Stimulated activated CD8-positive, alpha-beta memory T cell treated with anti-CD3 and anti-CD28 coated beads, Interleukin-15, amount 100 ng/mL, for 1 hour (primary cell): ENCODE results near the gene PODNL1.
"Not testable (repeated sequence)": the region's sequence is repeated elsewhere in the genome, so short reads cannot be mapped to it uniquely, and the experiment has no call there.

ENCODE experiments used
- DNase-seq: peaks from one replicate; pipeline ENCODE4 v3.0.0-alpha.2; 2020; ENCODE audit warnings: low read depth

The PODNL1 gene

GRCh38 chr19:13923194-13923987 lies 14.8 kb downstream of the PODNL1 start:
- no peak for DNase-seq

- not testable (repeated sequence) for DNase-seq
Observed at GRCh38 chr19:13922118-13922517, 16.1 kb downstream of the PODNL1 start.

GRCh38 chr19:13920940-13921747 lies 17.1 kb downstream of the PODNL1 start:
- no peak for DNase-seq

GRCh38 chr19:13920524-13920923 lies 17.7 kb downstream of the PODNL1 start:
- DNase-seq = no peak

- DNase-seq = no peak
Observed at GRCh38 chr19:13918726-13919411, 19.3 kb downstream of the PODNL1 start.

GRCh38 chr19:13917888-13918406 lies 20.3 kb downstream of the PODNL1 start:
- DNase-seq = no peak

- DNase-seq = no peak
Observed at GRCh38 chr19:13914777-13915176, 23.4 kb downstream of the PODNL1 start.

- no peak for DNase-seq
Observed at GRCh38 chr19:13913352-13913751, 24.9 kb downstream of the PODNL1 start.

GRCh38 chr19:13909430-13909829 lies 28.8 kb downstream of the PODNL1 start:
- no peak for DNase-seq

- DNase-seq = no peak
Observed at GRCh38 chr19:13908674-13909073, 29.5 kb downstream of the PODNL1 start.

- DNase-seq = no peak
Observed at GRCh38 chr19:13906910-13907309, 31.3 kb downstream of the PODNL1 start.

GRCh38 chr19:13906521-13906904 lies 31.7 kb downstream of the PODNL1 start:
- no peak for DNase-seq

- DNase-seq = peak; percentile 84
Observed at GRCh38 chr19:13905634-13906520, 32.3 kb downstream of the PODNL1 start, which contains the start of the genes BRME1 and CC2D1A. Gene BRME1, minus strand, starts transcription at chr19:13906117. Its CDS starts 1,225 bp downstream, at chr19:13904892. Gene CC2D1A, plus strand, starts transcription at chr19:13906201. Its CDS starts 241 bp downstream, at chr19:13906442.

- no peak for DNase-seq
Observed at GRCh38 chr19:13902993-13903555, 35.1 kb downstream of the PODNL1 start.

GRCh38 chr19:13899912-13900584 lies 38.2 kb downstream of the PODNL1 start:
- no peak for DNase-seq

GRCh38 chr19:13899393-13899792 lies 38.8 kb downstream of the PODNL1 start:
- DNase-seq = no peak

GRCh38 chr19:13896227-13896626 lies 42.0 kb downstream of the PODNL1 start:
- DNase-seq = no peak

- no peak for DNase-seq
Observed at GRCh38 chr19:13894552-13894951, 43.7 kb downstream of the PODNL1 start.

GRCh38 chr19:13892870-13893269 lies 45.3 kb downstream of the PODNL1 start:
- DNase-seq = no peak

- DNase-seq = no peak
Observed at GRCh38 chr19:13890136-13890535, 48.1 kb downstream of the PODNL1 start.
